Upper lobe of left lung (tissue), 4 donors: Measurements from ENCODE around the gene IRF1.

ENCODE experiments used
- CTCF ChIP-seq, 6 experiments: fragments of 450-650 bp in 4 of 6; fragments of 200-600 bp in 2 of 6; sonication (generic) in 2 of 6; IDR thresholded peaks; one replicate each; pipeline ENCODE4 v1.5.1; 2016 to 2019; ENCODE audit warnings: antibody characterized with exemption in 6 of 6
- POLR2A ChIP-seq, 4 donors: fragments of 450-650 bp; IDR thresholded peaks; one replicate each; pipeline ENCODE4 v1.5.1; 2016 to 2017; ENCODE audit warnings: antibody characterized with exemption in 4 of 4, mild to moderate bottlenecking in 2 of 4

- TF ChIP-seq CTCF (IDR thresholded peaks at IDR 0.05), result no peak
- TF ChIP-seq POLR2A (IDR thresholded peaks at IDR 0.05), result no peak
Measured at GRCh38 chr5:132526974-132527564, 36.5 kb upstream of the IRF1 start.
